ENCODE results near the gene ATR. TPM values are rescaled to one million over a fixed set of nuclear protein-coding genes. Genes with fewer than 3 reads are reported as not detected.
"Not testable (repeated sequence)": the region's sequence is repeated elsewhere in the genome, so short reads cannot be mapped to it uniquely, and the experiment has no call there.

Gene ATR
- total RNA-seq, result 30.7 and 36.1 TPM in 2 replicates

- DNase-seq, result peak; percentile 96
Measured at GRCh38 chr3:142578329-142579223, at the start of gene ATR. Gene ATR (minus strand): TSS chr3:142578733. CDS start chr3:142578704, 29 bp downstream.

GRCh38 chr3:142626971-142627370 lies 48.4 kb upstream of the ATR start:
- DNase-seq, result no peak

GRCh38 chr3:142625153-142625440 lies 46.6 kb upstream of the ATR start:
- no peak for DNase-seq

- no peak for DNase-seq
Measured at GRCh38 chr3:142624341-142625152, 46.0 kb upstream of the ATR start.

- no peak for DNase-seq
Measured at GRCh38 chr3:142623194-142623593, 44.7 kb upstream of the ATR start.

- DNase-seq, result no peak
Measured at GRCh38 chr3:142622405-142622804, 43.9 kb upstream of the ATR start.

GRCh38 chr3:142618917-142619461 lies 40.5 kb upstream of the ATR start:
- peak; percentile 62 for DNase-seq

- DNase-seq, result no peak
Measured at GRCh38 chr3:142615171-142615570, 36.6 kb upstream of the ATR start.

- DNase-seq, result no peak
Measured at GRCh38 chr3:142614059-142614626, 35.6 kb upstream of the ATR start.

- DNase-seq, result no peak
Measured at GRCh38 chr3:142613491-142613890, 35.0 kb upstream of the ATR start.

- DNase-seq, result no peak
Measured at GRCh38 chr3:142611206-142611605, 32.7 kb upstream of the ATR start.

GRCh38 chr3:142609136-142609535 lies 30.6 kb upstream of the ATR start:
- no peak for DNase-seq

- no peak for DNase-seq
Measured at GRCh38 chr3:142608631-142609030, 30.1 kb upstream of the ATR start.

GRCh38 chr3:142604940-142605339 lies 26.4 kb upstream of the ATR start:
- no peak for DNase-seq

- DNase-seq, result not testable (repeated sequence)
Measured at GRCh38 chr3:142603386-142603705, 24.8 kb upstream of the ATR start.

GRCh38 chr3:142602619-142603385 lies 24.3 kb upstream of the ATR start:
- DNase-seq, result no peak

- DNase-seq, result no peak
Measured at GRCh38 chr3:142601713-142602112, 23.2 kb upstream of the ATR start.

- no peak for DNase-seq
Measured at GRCh38 chr3:142597906-142598305, 19.4 kb upstream of the ATR start.

GRCh38 chr3:142596726-142597088 lies 18.2 kb upstream of the ATR start:
- no peak for DNase-seq

GRCh38 chr3:142595951-142596725 lies 17.6 kb upstream of the ATR start, which contains the start of gene PLS1:
Gene PLS1 (plus strand): TSS chr3:142596393. CDS start chr3:142664238, 67,845 bp downstream.
- peak; percentile 82 for DNase-seq

GRCh38 chr3:142595581-142595950 lies 17.0 kb upstream of the ATR start:
- DNase-seq, result peak; percentile 61

- no peak for DNase-seq
Measured at GRCh38 chr3:142595141-142595540, 16.6 kb upstream of the ATR start.
